ENCODE measurements around the gene PLB1.

The PLB1 gene

DNA sequence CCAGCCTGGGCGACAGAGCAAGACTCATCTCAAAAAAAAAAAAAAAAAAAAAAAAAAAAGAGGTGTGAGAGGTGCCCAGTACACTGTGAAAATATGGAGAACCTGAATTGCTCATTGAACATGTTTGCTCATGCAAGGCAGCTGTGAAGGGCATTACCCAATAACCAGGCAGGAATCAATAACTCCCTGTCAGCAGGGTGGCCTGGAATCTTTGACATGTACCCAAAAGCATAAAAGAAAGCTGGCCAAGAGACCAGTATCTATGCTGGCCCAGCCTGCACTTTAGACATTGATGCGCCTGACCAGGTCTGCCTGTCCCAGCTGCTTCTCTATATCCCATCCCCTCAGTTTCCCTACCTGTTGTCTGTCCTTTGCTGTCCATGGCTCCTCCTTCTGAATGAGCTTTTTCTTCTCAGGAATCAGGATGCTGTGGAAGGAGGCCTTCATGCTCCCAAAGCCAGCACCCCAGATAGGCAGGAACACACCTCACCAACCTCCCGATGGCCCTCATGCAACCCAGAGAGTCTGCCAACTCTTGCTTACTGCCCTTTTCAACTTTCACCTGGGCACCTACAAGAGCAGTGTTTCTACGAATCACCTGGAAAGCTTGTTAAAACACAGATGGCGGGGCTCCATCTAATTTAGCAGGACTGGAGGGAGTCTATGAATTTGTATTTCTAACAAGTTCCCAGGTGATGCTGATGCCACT is 172.4 kb downstream of the PLB1 start:
- Mint-ChIP-seq H3K27me3 (no peaks in the 10 kb centered on the region), H3K27ac (no peak overlapping the region), H3K9me3 (peaks cover 12% of the 10 kb centered on the region), H3K4me3 (no peak overlapping the region), H3K4me1 (ENCODE audit: low read depth) (peaks cover 13% of the 10 kb centered on the region), H3K36me3 (ENCODE audit: low read depth) (no peaks in the 10 kb centered on the region)
- intact Hi-C loops (cut with micrococcal nuclease) = no loop called here

DNA sequence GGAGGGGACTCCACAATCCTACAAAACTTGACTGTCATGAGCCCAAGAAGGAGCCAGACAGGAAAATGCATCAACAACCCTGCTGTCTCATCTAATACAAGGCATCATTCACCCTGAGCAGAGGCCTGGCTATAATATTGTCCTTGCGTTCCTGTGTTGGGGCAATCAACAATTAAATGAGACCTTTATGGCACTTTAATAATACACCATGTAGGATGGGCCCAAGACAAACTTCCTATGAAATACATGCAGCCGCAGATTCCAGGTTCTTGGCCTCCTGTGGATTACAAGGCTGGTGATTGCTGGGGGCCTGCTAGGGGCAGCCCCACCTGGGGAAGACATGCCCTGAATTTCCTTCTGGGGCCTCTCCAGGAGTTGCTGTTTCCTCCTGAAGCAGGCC is 173.0 kb downstream of the PLB1 start:
- Mint-ChIP-seq H3K9me3 (peaks cover 14% of the 10 kb centered on the region), H3K4me1 (ENCODE audit: low read depth) (peaks cover 13% of the 10 kb centered on the region), H3K27ac (no peak overlapping the region), H3K36me3 (ENCODE audit: low read depth) (no peaks in the 10 kb centered on the region), H3K4me3 (no peak overlapping the region), H3K27me3 (no peaks in the 10 kb centered on the region)
- intact Hi-C loops (cut with micrococcal nuclease) = no loop called here

DNA sequence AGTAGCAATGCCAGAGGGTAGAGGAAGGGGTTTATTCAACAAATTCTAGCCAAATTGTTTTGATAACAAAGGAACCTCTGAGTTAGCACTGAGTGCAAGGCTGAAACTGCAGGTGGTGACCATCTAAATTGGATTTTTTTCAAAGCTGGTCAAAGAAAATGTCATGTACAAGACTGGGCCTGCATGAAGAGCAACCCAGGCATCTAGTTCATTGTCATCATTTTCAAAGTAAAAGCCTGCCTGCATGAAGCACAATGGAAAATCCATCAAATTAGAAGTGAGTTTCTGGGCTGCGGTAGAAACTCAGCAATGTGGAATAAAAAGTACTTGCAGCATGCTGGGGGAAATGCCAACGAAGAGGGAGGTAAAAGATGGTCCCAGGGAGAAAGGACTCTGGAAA is 175.0 kb downstream of the PLB1 start:
- Mint-ChIP-seq H3K4me1 (ENCODE audit: low read depth) (peaks cover 17% of the 10 kb centered on the region), H3K27ac (no peak overlapping the region), H3K9me3 (peaks cover 14% of the 10 kb centered on the region), H3K36me3 (ENCODE audit: low read depth) (no peaks in the 10 kb centered on the region), H3K27me3 (no peaks in the 10 kb centered on the region), H3K4me3 (no peak overlapping the region)
- intact Hi-C loops (cut with micrococcal nuclease) = no loop called here

DNA sequence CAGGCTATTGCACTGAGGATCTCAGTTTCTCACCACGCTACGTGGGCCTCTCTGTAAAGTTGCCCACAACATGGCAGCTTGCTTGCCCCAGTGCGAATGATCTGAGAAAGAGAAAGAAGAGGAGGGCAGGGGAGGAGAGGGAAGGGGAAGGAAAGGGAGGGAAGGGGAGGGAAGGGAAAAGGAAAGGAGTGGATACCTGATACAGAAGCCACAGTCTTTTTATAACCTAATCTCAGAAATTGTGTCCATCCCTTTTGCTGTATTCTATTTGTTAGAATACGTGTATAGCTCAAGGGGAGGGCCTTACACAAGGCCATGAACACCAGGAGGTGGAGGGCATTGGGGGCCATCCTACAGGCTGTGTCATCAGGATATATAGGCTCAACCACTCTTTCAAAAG is 177.5 kb downstream of the PLB1 start:
- Mint-ChIP-seq H3K27me3 (no peaks in the 10 kb centered on the region), H3K36me3 (ENCODE audit: low read depth) (no peaks in the 10 kb centered on the region), H3K9me3 (peaks cover 14% of the 10 kb centered on the region), H3K4me3 (no peak overlapping the region), H3K4me1 (ENCODE audit: low read depth) (peaks cover 20% of the 10 kb centered on the region), H3K27ac (no peak overlapping the region)
- intact Hi-C loops (cut with micrococcal nuclease) = no loop called here

DNA sequence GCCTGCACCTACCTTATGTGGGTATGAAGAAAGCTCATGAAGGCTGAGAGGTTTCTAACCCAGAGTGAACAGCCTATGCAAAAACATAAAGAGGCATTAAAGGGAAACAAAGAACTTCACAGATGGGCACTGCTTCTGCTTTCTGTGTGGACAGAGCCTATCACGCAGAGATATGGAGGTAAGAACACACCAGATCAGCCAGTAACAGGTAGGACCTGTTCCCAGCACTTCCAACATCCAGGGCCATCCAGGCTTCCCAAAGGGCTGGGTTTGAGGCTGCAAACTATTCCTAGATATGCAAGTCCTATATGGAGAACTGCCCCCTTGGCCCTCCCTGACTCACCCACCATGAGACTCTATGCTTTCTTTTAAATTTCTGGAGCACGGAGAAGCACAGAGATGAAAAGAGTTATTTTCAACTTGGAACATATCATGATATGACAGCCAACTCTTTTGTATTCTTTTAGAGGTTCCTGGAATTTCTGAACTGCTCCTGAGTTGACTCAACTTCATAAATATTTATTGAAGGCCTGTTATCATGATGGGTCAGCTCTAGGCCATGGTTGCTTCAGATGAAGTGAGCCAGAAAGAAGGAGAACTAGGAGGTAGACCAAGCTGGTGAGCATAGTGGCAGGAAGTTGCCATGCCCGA is 178.3 kb downstream of the PLB1 start:
- no peak overlapping the region for H3K4me3 Mint-ChIP-seq
- intact Hi-C loops (cut with micrococcal nuclease) = no loop called here
- peaks cover 25% of the 10 kb centered on the region for H3K4me1 Mint-ChIP-seq (ENCODE audit: low read depth)
- no peaks in the 10 kb centered on the region for H3K36me3 Mint-ChIP-seq (ENCODE audit: low read depth)
- no peak overlapping the region for H3K27ac Mint-ChIP-seq
- no peaks in the 10 kb centered on the region for H3K27me3 Mint-ChIP-seq
- H3K9me3 Mint-ChIP-seq = peaks cover 14% of the 10 kb centered on the region

DNA sequence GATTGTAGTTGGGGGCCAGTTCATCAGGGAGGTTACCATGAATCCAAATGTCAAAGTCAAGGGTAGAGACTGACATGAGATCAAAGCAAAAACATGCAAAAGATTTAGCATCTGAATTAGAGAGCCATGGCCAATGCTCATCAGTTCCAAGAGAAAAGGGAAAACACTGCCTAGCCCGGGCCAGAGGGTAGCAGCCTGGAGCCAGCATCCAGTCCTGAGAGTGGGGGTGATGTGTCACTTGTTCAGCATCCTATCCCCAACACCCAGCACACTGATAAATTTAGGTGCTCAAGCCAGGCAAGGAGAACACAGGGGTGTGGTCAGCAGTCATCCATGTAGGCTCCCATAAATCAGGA is 178.8 kb downstream of the PLB1 start:
- peaks cover 30% of the 10 kb centered on the region for H3K4me1 Mint-ChIP-seq (ENCODE audit: low read depth)
- H3K9me3 Mint-ChIP-seq = peaks cover 14% of the 10 kb centered on the region
- no peak overlapping the region for H3K4me3 Mint-ChIP-seq
- intact Hi-C loops (cut with micrococcal nuclease) = no loop called here
- H3K27me3 Mint-ChIP-seq = no peaks in the 10 kb centered on the region
- no peak overlapping the region for H3K27ac Mint-ChIP-seq
- H3K36me3 Mint-ChIP-seq (ENCODE audit: low read depth) = no peaks in the 10 kb centered on the region

DNA sequence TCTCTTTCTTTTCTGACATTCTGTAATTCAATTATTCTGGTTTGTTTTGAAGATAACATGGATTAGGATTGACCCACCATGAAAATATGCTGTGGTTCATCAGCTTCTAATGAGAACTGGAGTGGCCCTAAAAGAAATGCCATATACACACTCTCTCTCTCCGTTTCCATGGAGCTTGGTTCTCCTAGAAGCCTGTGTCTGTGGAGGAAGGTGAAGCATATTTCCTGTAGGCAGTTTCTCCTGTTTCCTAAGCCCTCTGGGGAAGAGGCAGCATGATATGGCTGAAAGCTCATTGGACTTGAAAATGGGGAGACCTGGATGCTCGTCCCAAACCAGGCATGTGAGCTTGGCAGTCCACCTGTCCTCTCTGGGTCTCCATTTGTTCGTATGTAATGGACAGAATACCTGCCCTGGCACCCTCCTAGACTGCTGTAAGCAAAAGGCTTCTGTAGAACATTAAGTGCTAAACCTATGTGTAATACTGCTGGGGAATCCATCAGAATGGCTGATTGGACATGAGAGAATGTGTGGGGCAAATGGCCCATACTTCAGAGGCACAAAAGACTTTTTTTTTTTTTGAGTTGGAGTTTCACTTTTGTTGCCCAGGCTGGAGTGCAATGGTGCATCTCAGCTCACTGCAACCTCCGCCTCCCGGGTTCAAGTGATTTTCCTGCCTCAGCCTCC is 180.4 kb downstream of the PLB1 start:
- Mint-ChIP-seq H3K4me1 (ENCODE audit: low read depth) (peaks cover 39% of the 10 kb centered on the region), H3K36me3 (ENCODE audit: low read depth) (no peaks in the 10 kb centered on the region), H3K27ac (no peak overlapping the region), H3K9me3 (peaks cover 14% of the 10 kb centered on the region), H3K27me3 (no peaks in the 10 kb centered on the region), H3K4me3 (no peak overlapping the region)
- intact Hi-C loops (cut with micrococcal nuclease) = no loop called here

DNA sequence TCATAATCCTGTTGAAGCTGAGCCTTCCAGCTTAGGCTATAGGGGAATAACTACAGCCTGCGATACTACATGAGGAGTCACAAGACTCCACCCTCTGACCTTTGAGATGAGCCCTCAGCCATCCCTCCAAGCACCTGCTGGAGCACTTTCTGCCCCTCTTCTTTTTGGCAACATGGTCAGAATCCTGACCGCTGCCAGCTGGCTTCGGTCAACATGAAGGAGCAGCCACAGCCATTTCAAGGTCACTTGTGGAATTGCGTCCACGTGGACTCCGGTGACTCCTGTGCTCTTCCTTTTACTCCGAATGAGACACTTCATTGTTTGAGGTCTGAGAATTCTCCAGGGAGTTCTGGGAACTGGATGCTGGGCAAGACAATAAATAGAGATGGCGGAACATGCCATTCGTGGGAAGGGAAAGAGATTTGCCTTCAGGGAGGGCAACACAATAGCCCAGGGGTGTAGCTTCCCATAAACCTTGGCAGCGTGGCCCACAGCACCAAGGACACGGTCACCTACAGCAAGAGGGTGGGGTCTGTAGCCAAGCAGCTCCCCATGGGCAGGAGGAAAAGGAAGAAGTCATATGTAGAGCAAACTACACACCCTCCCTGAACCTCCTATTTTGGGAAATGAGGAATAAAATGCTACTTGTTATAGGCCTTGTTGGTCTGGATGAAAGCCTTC is 182.5 kb downstream of the PLB1 start:
- Mint-ChIP-seq H3K4me1 (ENCODE audit: low read depth) (peaks cover 43% of the 10 kb centered on the region), H3K4me3 (no peak overlapping the region), H3K27me3 (no peaks in the 10 kb centered on the region), H3K36me3 (ENCODE audit: low read depth) (no peaks in the 10 kb centered on the region), H3K9me3 (peaks cover 2% of the 10 kb centered on the region), H3K27ac (peak overlapping the region; percentile 39)
- intact Hi-C loops (cut with micrococcal nuclease) = no loop called here

DNA sequence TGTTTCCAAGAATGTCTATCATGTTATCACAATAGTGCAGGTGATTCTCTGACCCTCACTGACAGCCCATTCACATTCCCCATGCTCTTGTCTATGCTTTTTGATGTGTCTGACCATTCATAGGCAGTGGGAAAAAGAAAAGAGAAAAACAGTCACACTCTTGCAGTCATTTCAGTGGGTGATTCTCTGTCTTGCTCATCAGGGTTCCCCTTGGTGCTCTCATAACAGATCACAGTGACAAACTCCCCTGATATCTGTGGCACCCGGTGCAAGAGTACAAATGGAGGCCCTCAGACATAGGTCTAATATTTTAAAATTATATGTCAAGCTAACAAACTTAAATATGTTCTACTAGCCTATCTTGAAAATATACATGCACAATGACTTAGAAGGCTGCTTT is 183.1 kb downstream of the PLB1 start:
- H3K27me3 Mint-ChIP-seq = no peaks in the 10 kb centered on the region
- H3K4me3 Mint-ChIP-seq = no peak overlapping the region
- H3K9me3 Mint-ChIP-seq = no peaks in the 10 kb centered on the region
- H3K36me3 Mint-ChIP-seq (ENCODE audit: low read depth) = no peaks in the 10 kb centered on the region
- peaks cover 49% of the 10 kb centered on the region for H3K4me1 Mint-ChIP-seq (ENCODE audit: low read depth)
- H3K27ac Mint-ChIP-seq = peak overlapping the region; percentile 35
- intact Hi-C loops (cut with micrococcal nuclease) = no loop called here

DNA sequence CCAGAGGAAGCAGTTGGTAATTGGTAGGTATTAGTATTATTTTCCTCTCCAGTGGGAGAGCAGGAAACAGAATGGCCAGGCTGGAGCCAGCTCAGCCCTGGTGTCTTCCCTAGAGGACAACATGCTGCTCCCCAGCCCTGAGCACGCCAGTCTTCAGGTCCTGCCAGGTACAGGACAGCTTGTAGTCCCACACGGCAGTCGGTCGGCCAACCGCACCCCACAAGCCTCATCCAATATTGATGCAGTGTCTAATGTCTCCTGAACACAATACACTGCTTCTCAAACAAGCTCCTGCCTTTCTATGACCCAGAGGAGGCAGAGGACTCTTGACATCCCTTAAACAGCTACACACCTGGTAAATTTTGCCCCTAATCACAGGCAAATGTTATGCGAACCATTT is 184.8 kb downstream of the PLB1 start:
- no peak overlapping the region for H3K4me3 Mint-ChIP-seq
- peaks cover 7% of the 10 kb centered on the region for H3K27me3 Mint-ChIP-seq
- intact Hi-C loops (cut with micrococcal nuclease) = loop anchor here (1.0 kb wide), 1 partner anchor 36 kb away; no protein-coding TSS in a partner anchor
- H3K27ac Mint-ChIP-seq = peak overlapping the region; percentile 61
- no peaks in the 10 kb centered on the region for H3K9me3 Mint-ChIP-seq
- H3K36me3 Mint-ChIP-seq (ENCODE audit: low read depth) = no peaks in the 10 kb centered on the region
- H3K4me1 Mint-ChIP-seq (ENCODE audit: low read depth) = peaks cover 56% of the 10 kb centered on the region

DNA sequence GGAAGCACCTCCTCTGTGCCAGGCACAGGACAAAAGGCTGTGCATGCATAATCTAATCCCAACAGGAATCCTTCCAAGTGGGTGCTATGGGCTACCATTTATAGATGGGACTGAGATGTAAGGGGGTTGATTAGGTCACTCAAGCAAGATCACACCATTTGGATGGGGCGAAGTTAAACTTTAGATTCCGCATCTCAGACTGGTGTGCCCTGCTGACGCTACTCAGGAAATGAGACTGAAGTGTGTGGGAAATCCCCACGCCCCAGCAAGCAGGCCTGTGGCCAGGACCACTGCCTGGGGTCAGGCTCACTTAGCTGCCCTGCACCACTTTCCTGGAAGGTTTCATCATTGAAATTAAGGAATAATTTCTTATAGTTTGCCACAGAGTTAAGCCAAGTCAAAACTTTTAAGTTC is 185.3 kb downstream of the PLB1 start:
- H3K4me3 Mint-ChIP-seq = no peak overlapping the region
- peaks cover 61% of the 10 kb centered on the region for H3K4me1 Mint-ChIP-seq (ENCODE audit: low read depth)
- intact Hi-C loops (cut with micrococcal nuclease) = loop anchor here (1.0 kb wide), 1 partner anchor 35 kb away; no protein-coding TSS in a partner anchor
- peaks cover 7% of the 10 kb centered on the region for H3K27me3 Mint-ChIP-seq
- peak overlapping the region; percentile 61 for H3K27ac Mint-ChIP-seq
- H3K36me3 Mint-ChIP-seq (ENCODE audit: low read depth) = no peaks in the 10 kb centered on the region
- H3K9me3 Mint-ChIP-seq = no peaks in the 10 kb centered on the region

DNA sequence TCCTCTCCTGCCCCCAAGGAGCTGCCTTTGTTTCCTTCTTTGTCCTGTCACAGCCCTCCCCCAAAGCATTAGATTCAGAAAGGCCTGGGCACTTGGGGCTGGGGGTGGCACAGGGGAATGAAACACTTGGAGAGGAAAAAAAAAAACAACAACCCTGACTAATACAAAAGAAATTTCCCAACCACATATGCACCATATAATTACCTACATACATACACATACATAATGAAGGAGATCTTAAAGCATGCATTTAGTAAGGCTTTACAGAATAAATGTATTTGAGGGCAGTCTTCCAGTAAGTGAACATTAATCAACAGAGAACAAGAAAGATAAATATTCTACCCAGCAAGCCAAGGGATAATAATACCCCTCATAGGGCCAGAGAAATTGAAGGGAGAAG is 185.7 kb downstream of the PLB1 start:
- Mint-ChIP-seq H3K9me3 (no peaks in the 10 kb centered on the region), H3K4me1 (ENCODE audit: low read depth) (peaks cover 64% of the 10 kb centered on the region), H3K27me3 (peaks cover 7% of the 10 kb centered on the region), H3K36me3 (ENCODE audit: low read depth) (no peaks in the 10 kb centered on the region), H3K27ac (peak overlapping the region; percentile 61), H3K4me3 (no peak overlapping the region)
- intact Hi-C loops (cut with micrococcal nuclease) = loop anchor here (1.0 kb wide), 1 partner anchor 35 kb away; no protein-coding TSS in a partner anchor

DNA sequence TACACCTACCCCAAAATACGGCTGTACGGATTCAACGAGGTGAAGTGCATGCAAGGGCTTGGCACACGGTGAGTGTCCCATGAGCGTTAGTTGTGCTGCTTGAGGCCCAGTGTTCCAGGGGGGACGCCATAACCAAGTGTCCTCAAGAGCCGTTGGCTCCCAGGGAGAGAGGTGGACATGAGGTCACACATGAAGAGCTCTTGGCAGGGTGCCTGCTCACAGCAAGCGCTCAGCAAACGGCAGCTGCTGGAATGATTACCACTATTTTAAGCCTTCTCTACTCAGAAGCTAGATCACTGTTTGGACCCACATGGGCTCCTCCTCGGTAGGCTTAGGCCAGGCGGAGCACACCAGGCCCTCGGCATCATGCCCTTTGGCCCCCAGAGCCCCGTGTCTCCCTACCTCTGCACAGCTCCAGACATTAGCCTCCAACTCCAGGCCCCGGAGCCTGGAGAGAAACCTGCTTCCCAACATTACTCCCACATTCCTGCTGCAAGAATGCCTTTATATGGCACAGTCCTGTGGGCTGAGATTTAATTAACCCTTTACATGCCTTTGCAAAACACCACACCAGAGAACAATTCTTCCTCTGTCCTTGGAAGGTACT is 187.3 kb downstream of the PLB1 start:
- intact Hi-C loops (cut with micrococcal nuclease) = no loop called here
- H3K27ac Mint-ChIP-seq = no peak overlapping the region
- H3K4me1 Mint-ChIP-seq (ENCODE audit: low read depth) = peaks cover 76% of the 10 kb centered on the region

More for the DNA sequence above, 187.3 kb downstream of the PLB1 start:
- no peaks in the 10 kb centered on the region for H3K9me3 Mint-ChIP-seq
- H3K4me3 Mint-ChIP-seq = no peak overlapping the region
- H3K27me3 Mint-ChIP-seq = peaks cover 7% of the 10 kb centered on the region
- no peaks in the 10 kb centered on the region for H3K36me3 Mint-ChIP-seq (ENCODE audit: low read depth)

All from dendritic cell treated with granulocyte-macrophage colony-stimulating factor and Interleukin-4, amounts not matched to agents 40 ng/mL and 50 ng/mL, for 4 days (primary cell).